ENCODE measurements around the gene CDH13. TPM values are rescaled to one million over a fixed set of nuclear protein-coding genes. Genes with fewer than 3 reads are reported as not detected.

The CDH13 gene
- total and polyA plus RNA-seq, 2 experiments from 2014 or later: 2.9 to 4.8 TPM

DNA sequence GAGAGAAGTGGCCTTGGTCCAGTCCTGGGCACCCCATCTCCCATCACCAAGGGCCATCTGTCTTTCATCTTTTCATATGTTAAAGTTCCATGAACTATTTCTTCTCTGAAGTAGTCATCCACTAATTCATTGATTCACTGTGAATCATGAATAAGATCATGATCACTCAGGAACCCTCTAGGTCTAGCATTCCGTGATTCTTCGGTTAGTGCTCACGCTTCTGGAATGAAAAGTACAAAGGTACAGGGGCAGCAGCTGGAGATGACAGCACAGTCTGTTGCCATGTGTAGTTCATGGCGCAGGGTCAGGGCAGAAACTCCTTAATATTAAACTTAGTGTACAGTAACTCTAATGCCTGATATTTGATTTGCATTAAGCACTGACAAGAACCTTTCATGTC lies 127.1 kb downstream of the CDH13 start:
- no peak for DNase-seq (ENCODE audit: low read depth in 1 of 2, low spot score in 1 of 2)
- Histone ChIP-seq H3K36me3 (no peaks in the 10 kb centered on the region), H3K4me1 (ENCODE audit: low read depth) (no peaks in the 10 kb centered on the region), H3K27ac (no peak overlapping the region), H3K9me3 (ENCODE audit: low read depth) (no peaks in the 10 kb centered on the region), H3K27me3 (no peaks in the 10 kb centered on the region), H3K4me3 (no peak overlapping the region)
- TF ChIP-seq, protein P1, sequence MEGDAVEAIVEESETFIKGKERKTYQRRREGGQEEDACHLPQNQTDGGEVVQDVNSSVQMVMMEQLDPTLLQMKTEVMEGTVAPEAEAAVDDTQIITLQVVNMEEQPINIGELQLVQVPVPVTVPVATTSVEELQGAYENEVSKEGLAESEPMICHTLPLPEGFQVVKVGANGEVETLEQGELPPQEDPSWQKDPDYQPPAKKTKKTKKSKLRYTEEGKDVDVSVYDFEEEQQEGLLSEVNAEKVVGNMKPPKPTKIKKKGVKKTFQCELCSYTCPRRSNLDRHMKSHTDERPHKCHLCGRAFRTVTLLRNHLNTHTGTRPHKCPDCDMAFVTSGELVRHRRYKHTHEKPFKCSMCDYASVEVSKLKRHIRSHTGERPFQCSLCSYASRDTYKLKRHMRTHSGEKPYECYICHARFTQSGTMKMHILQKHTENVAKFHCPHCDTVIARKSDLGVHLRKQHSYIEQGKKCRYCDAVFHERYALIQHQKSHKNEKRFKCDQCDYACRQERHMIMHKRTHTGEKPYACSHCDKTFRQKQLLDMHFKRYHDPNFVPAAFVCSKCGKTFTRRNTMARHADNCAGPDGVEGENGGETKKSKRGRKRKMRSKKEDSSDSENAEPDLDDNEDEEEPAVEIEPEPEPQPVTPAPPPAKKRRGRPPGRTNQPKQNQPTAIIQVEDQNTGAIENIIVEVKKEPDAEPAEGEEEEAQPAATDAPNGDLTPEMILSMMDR (IDR thresholded peaks at IDR 0.05; ENCODE audit: low read depth, low read length): no peak

DNA sequence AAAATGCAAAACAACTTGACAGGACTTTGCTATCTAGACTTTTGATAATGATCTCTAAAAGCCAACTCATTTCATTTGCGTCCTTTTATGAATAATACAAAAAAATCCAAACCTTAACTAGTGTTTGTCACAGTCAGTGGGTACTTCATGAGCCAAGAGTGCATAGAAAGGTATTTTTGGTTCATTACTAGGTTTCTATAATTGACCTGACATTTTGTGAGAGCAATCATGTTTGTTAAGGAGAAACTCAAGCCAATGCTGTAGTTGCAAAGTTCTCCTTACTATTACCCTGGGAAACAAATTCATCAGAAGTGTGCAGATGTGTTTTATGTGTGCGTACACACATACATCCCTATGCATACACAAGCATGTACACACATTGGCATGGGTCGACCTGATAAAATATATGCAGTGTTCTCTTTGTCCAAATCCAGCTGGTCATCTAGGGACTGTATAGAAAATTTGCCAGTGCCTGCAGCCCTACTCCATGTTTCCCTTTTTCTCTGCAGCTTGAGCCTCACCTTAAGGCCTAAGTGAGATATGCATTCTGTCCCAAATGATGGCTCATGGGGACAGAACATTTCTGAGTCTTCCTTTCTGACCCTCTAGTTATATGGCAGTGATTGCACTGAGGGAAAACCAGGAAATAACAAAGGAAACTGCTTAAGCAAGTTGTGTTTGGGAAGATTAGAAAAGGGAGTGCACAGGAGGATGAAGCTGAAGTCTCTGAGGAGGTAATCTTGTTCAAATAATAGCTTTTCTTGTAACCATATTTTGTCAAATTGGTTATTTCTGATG lies 128.1 kb downstream of the CDH13 start:
- peak in 1 of 2 donors; percentile 20 for DNase-seq (ENCODE audit: low read depth in 1 of 2, low spot score in 1 of 2)
- Histone ChIP-seq H3K4me3 (no peak overlapping the region), H3K9me3 (ENCODE audit: low read depth) (no peaks in the 10 kb centered on the region), H3K4me1 (ENCODE audit: low read depth) (no peaks in the 10 kb centered on the region), H3K36me3 (no peaks in the 10 kb centered on the region), H3K27ac (no peak overlapping the region), H3K27me3 (no peaks in the 10 kb centered on the region)
- TF ChIP-seq, protein P1 (IDR thresholded peaks at IDR 0.05; ENCODE audit: low read depth, low read length): no peak

DNA sequence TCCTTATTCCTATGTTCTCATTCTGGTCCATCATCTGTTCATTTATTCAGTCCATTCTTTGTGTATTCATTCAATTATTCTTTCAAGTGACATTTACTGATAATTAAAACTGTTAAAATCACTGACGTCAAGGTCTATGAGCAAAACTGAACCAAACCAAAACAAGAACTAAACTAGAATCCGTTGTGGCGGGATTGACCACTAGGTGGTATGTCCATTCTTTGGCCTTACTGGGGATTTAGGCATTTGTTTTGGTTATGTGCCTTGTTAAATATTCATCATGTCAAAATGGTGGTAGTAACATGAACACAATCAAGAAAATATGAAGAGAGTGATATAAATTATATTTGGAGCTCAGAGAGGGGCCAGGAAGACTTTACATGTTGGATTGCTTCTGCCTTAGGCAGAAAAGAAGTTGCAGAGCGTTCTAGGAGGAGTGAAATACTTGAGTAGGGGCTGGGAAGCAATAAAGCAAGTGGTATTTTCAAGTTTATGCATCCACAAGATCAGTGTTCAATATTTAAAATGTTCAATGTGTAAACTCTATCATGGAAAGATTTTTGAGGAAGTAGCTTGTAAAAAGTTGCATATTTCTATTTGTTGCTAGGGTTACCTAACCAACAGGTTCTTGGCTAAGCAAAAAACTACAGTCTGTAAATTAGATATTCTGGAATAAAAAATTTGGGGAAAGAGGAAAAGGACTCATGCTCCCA lies 129.0 kb downstream of the CDH13 start:
- Histone ChIP-seq H3K36me3 (no peaks in the 10 kb centered on the region), H3K4me3 (no peak overlapping the region), H3K27me3 (no peaks in the 10 kb centered on the region), H3K9me3 (ENCODE audit: low read depth) (no peaks in the 10 kb centered on the region), H3K27ac (no peak overlapping the region), H3K4me1 (ENCODE audit: low read depth) (no peaks in the 10 kb centered on the region)
- DNase-seq (ENCODE audit: low read depth in 1 of 2, low spot score in 1 of 2): peak; percentile 5 to 30
- TF ChIP-seq, protein P1 (IDR thresholded peaks at IDR 0.05; ENCODE audit: low read depth, low read length): peak; percentile 34

DNA sequence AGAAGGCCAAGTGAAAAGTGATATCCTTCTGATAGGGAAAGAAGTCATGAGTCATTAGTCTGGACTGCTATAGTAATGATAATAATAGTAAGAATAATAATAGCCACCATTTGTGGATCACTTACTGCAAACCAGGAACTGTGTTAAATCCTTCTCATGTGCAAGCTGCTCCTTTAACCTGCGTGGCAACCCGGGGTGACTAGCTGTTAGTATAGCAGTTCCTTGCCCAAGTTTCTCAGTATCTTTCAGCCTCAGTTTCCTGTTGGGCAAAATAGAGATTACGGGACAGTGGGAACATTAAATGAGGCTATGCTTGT lies 129.5 kb downstream of the CDH13 start:
- no peaks in the 10 kb centered on the region for H3K27me3 ChIP-seq
- no peaks in the 10 kb centered on the region for H3K9me3 ChIP-seq (ENCODE audit: low read depth)
- peak in 1 of 2 donors; percentile 36 for DNase-seq (ENCODE audit: low read depth in 1 of 2, low spot score in 1 of 2)
- no peak overlapping the region for H3K27ac ChIP-seq
- H3K4me1 ChIP-seq (ENCODE audit: low read depth): no peaks in the 10 kb centered on the region
- no peaks in the 10 kb centered on the region for H3K36me3 ChIP-seq
- H3K4me3 ChIP-seq: no peak overlapping the region
- TF ChIP-seq, protein P1 (IDR thresholded peaks at IDR 0.05; ENCODE audit: low read depth, low read length): no peak

DNA sequence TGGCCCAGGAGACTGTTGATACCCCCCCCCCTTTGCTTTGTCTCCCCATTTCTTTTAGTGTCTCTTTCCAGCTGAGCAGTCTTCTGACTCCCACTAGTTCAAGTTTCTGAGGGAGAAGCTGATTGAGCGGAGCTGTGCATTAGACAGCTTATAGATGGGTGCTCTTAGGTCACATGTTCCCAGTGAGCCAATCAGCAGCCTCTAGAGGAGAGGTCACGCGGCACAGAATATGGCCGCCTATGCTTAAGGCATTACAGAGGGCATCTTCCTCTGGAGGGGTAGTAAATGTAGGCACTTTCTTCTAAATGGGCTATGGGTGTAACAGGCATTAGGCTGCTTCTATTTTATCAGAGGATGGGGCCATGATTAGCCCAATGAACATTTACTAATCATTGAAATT lies 131.6 kb downstream of the CDH13 start:
- no peak overlapping the region for H3K27ac ChIP-seq
- no peak for DNase-seq (ENCODE audit: low read depth in 1 of 2, low spot score in 1 of 2)
- no peaks in the 10 kb centered on the region for H3K36me3 ChIP-seq
- no peaks in the 10 kb centered on the region for H3K27me3 ChIP-seq
- H3K4me3 ChIP-seq: no peak overlapping the region
- H3K4me1 ChIP-seq (ENCODE audit: low read depth): no peaks in the 10 kb centered on the region
- H3K9me3 ChIP-seq (ENCODE audit: low read depth): no peaks in the 10 kb centered on the region
- TF ChIP-seq, protein P1 (IDR thresholded peaks at IDR 0.05; ENCODE audit: low read depth, low read length): no peak

Data from cardiac muscle cell (in vitro differentiated cells and primary cell).